Keratinocyte (primary cell): Measurements from ENCODE around the gene CTAGE8. TPM values are rescaled to one million over a fixed set of nuclear protein-coding genes. Genes with fewer than 3 reads are reported as not detected.
"Not testable (repeated sequence)": the region's sequence is repeated elsewhere in the genome, so short reads cannot be mapped to it uniquely, and the experiment has no call there.

Experiments used
- DNase-seq: peaks from one replicate; pipeline ENCODE4 v3.0.0-alpha.2; 2011; ENCODE audit warnings: low read depth, missing footprints, low spot score
- FAIRE-seq: peaks from 2 replicates; lab custom pipeline; 2011; peaks lifted over from hg19 to GRCh38; lab: Jason Lieb, UNC
- H2AFZ ChIP-seq: 2 replicates; pipeline ENCODE4 v1.6.0; 2012; ENCODE audit warnings: low read length, control low read depth, inconsistent platforms; ENCODE audit not compliant: control insufficient read depth
- H3K27ac ChIP-seq: 2 replicates; pipeline ENCODE4 v1.5.1; 2011; ENCODE audit warnings: low read length; ENCODE audit not compliant: control insufficient read depth, insufficient read depth
- H3K27me3 ChIP-seq: 3 replicates; pipeline ENCODE4 v1.6.0; 2011; ENCODE audit warnings: low read length; ENCODE audit not compliant: control insufficient read depth, insufficient read depth; ENCODE audit errors: extremely low read depth
- H3K36me3 ChIP-seq, 2 experiments: 2 replicates in 1 of 2; 3 replicates in 1 of 2; pipeline ENCODE4 v1.5.1; 2011; ENCODE audit warnings: low read length in 2 of 2, mild to moderate bottlenecking in 1 of 2; ENCODE audit not compliant: control insufficient read depth in 2 of 2, insufficient read depth in 2 of 2; ENCODE audit errors: extremely low read depth in 1 of 2
- H3K4me1 ChIP-seq: 3 replicates; pipeline ENCODE4 v1.5.1; 2011; ENCODE audit warnings: low read length; ENCODE audit not compliant: control insufficient read depth, insufficient read depth; ENCODE audit errors: extremely low read depth
- H3K4me2 ChIP-seq: 3 replicates; pipeline ENCODE4 v1.6.0; 2011; ENCODE audit warnings: low read depth, low read length; ENCODE audit not compliant: control insufficient read depth, insufficient read depth; ENCODE audit errors: extremely low read depth
- H3K4me3 ChIP-seq, 3 experiments: fragments of 200-600 bp in 1 of 3; sonication (generic) in 1 of 3; 2 replicates in 2 of 3; 3 replicates in 1 of 3; pipeline ENCODE4 v1.5.1; 2011 to 2016; ENCODE audit warnings: low read length in 3 of 3, mild to moderate bottlenecking in 3 of 3, control low read depth in 2 of 3, inconsistent platforms in 1 of 3, low read depth in 1 of 3, mixed read lengths in 1 of 3, mixed run types in 1 of 3, moderate library complexity in 1 of 3; ENCODE audit not compliant: control insufficient read depth in 2 of 3, insufficient read depth in 2 of 3; ENCODE audit errors: extremely low read depth in 1 of 3
- H3K79me2 ChIP-seq: 2 replicates; pipeline ENCODE4 v1.6.0; 2012; ENCODE audit warnings: low read length; ENCODE audit not compliant: control insufficient read depth, insufficient read depth
- H3K9ac ChIP-seq: 3 replicates; pipeline ENCODE4 v1.6.0; 2011; ENCODE audit warnings: low read length; ENCODE audit not compliant: control insufficient read depth, insufficient read depth; ENCODE audit errors: extremely low read depth
- H3K9me1 ChIP-seq: 3 replicates; pipeline ENCODE4 v1.6.0; 2011; ENCODE audit warnings: low read length; ENCODE audit not compliant: control insufficient read depth, insufficient read depth; ENCODE audit errors: extremely low read depth
- H3K9me3 ChIP-seq: 2 replicates; pipeline ENCODE4 v1.5.1; 2012; ENCODE audit warnings: low read depth, low read length; ENCODE audit not compliant: control insufficient read depth
- H4K20me1 ChIP-seq: 3 replicates; pipeline ENCODE4 v1.6.0; 2011; ENCODE audit warnings: low read length; ENCODE audit not compliant: control insufficient read depth, insufficient read depth; ENCODE audit errors: extremely low read depth
- dilution Hi-C: fragments of 300-500 bp; cut with MboI; formaldehyde crosslinking; loops from one replicate; pipeline ENCODE4 v1.7.0; 2020; ENCODE audit warnings: low sequenced_read_pairs; ENCODE audit not compliant: extremely low pct_ligation_motif_present
- polyA plus RNA-seq, 5 experiments: library from polyadenylated mRNA; depleted of rRNA in 3 of 5; stranded (reverse) in 3 of 5; stranded (forward) in 1 of 5; unstranded in 1 of 5; fragments of >200 nt; gene quantifications; 1 replicate in 1 of 5; 2 replicates in 3 of 5; 3 replicates in 1 of 5; pipeline versions ENCODE4 v1.2.1 to v1.2.3, GENCODE V29; 2011 to 2012; ENCODE audit warnings: missing spikeins in 2 of 5, low read depth in 1 of 5, low replicate concordance in 1 of 5

Gene CTAGE8
- polyA plus RNA-seq, 1 donor (not counting 4 experiments of a cell fraction or from before 2014, with no cell fraction given): 0.50 TPM

DNA sequence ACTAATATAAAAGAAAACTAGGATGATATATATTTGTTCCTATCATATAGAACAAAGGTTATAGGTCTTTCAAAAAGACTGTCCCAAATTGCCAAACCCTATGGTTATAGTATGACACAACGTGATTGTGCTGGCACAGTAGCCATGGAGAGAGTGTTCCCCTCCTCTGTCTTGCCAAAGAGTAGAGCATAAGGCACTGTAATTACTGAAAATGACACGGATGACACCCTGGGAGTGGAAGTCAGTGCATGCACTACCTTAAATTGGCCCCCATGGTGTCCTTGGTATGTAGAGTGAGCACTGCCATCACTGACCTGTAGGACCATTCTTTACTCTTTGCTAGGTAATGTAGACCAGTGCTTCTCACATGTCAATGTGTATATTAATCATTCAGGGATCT is 36.1 kb upstream of the CTAGE8 start:
- H4K20me1 ChIP-seq, H3K9me1 ChIP-seq, H2AFZ ChIP-seq, H3K9ac ChIP-seq, FAIRE-seq, H3K79me2 ChIP-seq, H3K9me3 ChIP-seq, H3K27me3 ChIP-seq, H3K4me1 ChIP-seq, H3K4me2 ChIP-seq, H3K36me3 ChIP-seq, H3K27ac ChIP-seq, DNase-seq, dilution Hi-C loops, H3K4me3 ChIP-seq: not testable (repeated sequence)

DNA sequence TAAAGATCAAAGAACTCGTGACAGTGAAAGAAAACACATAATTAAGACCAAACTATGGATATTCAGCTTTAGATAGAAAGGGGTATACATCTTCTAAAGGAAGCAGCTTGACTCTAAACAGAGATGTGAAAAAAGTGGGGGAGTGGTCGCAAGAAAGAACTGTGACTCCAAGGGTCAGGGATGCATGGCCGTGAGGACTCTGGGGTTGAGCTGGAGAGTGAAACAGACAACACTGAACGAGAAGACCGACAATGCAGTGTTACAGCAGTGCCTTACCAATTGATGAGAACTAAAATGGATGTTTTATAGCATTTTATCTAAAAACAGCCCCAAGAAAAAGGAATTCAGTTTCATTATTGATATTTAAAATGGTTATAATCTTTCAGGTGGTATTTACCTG is 34.5 kb upstream of the CTAGE8 start:
- H3K27me3 ChIP-seq, dilution Hi-C loops, H3K79me2 ChIP-seq, H3K36me3 ChIP-seq, H3K9me3 ChIP-seq, H3K4me2 ChIP-seq, H3K4me3 ChIP-seq, H2AFZ ChIP-seq, H3K9me1 ChIP-seq, H3K9ac ChIP-seq, H3K27ac ChIP-seq, H3K4me1 ChIP-seq, DNase-seq, H4K20me1 ChIP-seq, FAIRE-seq: not testable (repeated sequence)

DNA sequence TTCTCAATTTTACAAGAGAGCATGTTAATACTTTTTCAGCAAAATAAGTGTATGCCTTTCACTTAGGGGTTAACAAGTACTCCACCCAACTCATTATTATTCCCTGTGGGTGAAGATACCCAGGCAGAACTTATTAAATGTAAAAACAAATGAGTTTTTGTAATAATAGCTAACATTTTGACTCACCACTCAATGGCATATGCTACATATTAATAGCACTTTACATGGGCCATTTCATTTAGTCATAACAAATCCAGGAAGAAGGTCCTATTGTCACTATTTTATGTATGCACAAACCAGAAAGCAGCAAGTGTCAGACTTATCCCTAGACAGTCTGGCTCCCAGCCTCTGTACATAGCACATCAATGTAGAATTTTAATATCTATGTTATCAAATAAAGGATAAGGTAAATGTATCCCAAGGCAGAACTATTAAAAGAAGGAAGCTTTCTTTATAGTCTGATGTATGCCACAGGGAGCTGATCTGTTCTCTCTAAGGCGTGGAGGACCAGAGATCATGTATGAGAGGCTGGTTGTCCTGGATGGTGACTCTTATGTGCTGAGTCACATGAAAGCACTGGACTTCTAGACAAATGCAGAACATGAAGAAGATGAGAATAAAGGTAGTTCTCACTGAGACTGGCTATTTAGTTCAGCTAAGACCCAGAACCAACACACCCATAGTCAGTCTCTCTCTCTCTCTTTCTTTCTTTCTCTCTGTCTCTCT is 33.7 kb upstream of the CTAGE8 start:
- H3K9me1 ChIP-seq, H4K20me1 ChIP-seq, H3K27me3 ChIP-seq, FAIRE-seq, H3K4me1 ChIP-seq, H3K4me3 ChIP-seq, H3K27ac ChIP-seq, DNase-seq, H3K4me2 ChIP-seq, H3K9me3 ChIP-seq, H3K79me2 ChIP-seq, H3K36me3 ChIP-seq, dilution Hi-C loops, H2AFZ ChIP-seq, H3K9ac ChIP-seq: not testable (repeated sequence)

DNA sequence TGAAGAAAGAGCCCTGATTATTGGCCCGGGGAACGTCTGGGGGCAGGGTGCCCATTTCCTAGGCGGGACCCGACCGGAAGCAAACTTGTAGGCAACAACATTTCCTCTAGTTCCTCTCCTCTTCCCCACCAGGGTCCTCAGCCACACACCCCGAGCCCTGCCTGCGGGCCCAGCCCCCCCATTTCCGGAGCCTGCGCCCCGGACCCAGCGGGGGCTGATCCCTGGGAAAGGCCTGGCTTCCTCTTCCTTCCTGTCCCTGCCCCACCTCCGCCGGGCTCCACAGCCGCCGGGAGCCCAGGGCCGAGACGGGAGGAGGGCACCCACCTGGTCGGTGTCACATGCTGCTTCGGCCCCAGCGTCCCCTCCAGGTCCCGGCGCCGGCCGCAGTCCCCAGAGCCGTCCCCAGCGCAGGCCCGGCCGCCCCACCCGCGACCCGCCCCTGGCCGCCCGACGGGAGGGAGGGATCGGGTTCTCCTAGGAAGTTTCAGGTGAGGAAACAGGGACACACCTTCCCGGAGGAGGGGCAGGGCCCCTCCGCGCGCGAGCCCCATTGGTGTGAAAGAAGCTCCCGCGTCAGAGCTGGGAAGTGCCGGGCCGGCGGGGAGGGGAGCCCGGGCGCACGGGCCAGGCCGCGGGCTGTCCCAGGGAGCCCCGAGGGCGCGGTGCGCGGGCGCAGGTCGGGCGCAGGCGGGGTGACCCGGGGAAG is 24.9 kb upstream of the CTAGE8 start:
- H3K9me3 ChIP-seq, H3K9me1 ChIP-seq, dilution Hi-C loops, DNase-seq, H3K79me2 ChIP-seq, H3K4me1 ChIP-seq, FAIRE-seq, H3K4me3 ChIP-seq, H3K9ac ChIP-seq, H3K27me3 ChIP-seq, H3K27ac ChIP-seq, H3K4me2 ChIP-seq, H2AFZ ChIP-seq, H3K36me3 ChIP-seq, H4K20me1 ChIP-seq: not testable (repeated sequence)
